Measurements from ENCODE around the gene CAMSAP1.

- no peak for TF ChIP-seq CTCF (IDR thresholded peaks at IDR 0.05; ENCODE audit: borderline replicate concordance, extremely low read depth, low read length, poor library complexity, severe bottlenecking)
- TF ChIP-seq EZH2 (IDR thresholded peaks at IDR 0.05; ENCODE audit: borderline replicate concordance, low read depth, low read length, severe bottlenecking), result no peak
Measured at GRCh38 chr9:135955934-135956801, 48.8 kb upstream of the CAMSAP1 start.
